Vagina (tissue), 2 donors: Measurements from ENCODE around the gene TXNL4B. TPM values are rescaled to one million over a fixed set of nuclear protein-coding genes. Genes with fewer than 3 reads are reported as not detected.

Source experiments
- DNase-seq, 2 donors: peaks; one replicate each; pipeline ENCODE4 v3.0.0-alpha.2; 2017; ENCODE audit errors: extremely low spot score in 2 of 2
- H3K27ac ChIP-seq: fragments of 200-600 bp; sonication (generic); one replicate; pipeline ENCODE4 v1.5.1; 2019
- H3K27me3 ChIP-seq: fragments of 200-600 bp; sonication (generic); one replicate; pipeline ENCODE4 v1.5.1; 2019
- H3K36me3 ChIP-seq, 2 donors: fragments of 200-600 bp; sonication (generic); one replicate each; pipeline ENCODE4 v1.5.1; 2017 to 2019
- H3K4me1 ChIP-seq: fragments of 200-600 bp; sonication (generic); one replicate; pipeline ENCODE4 v1.5.1; 2019
- H3K4me3 ChIP-seq, 2 donors: fragments of 200-600 bp; sonication (generic); 1 replicate in 1 of 2; 2 replicates in 1 of 2; pipeline ENCODE4 v1.5.1; 2016 to 2019
- H3K9me3 ChIP-seq: fragments of 200-600 bp; sonication (generic); one replicate; pipeline ENCODE4 v1.5.1; 2019
- CTCF ChIP-seq, 3 experiments: fragments of 450-650 bp in 2 of 3; fragments of 200-600 bp in 1 of 3; sonication (generic) in 1 of 3; IDR thresholded peaks; one replicate each; pipeline ENCODE4 v1.5.1; 2017 to 2019; ENCODE audit warnings: antibody characterized with exemption in 3 of 3, mild to moderate bottlenecking in 2 of 3, moderate library complexity in 2 of 3
- POLR2A ChIP-seq, 2 donors: fragments of 450-650 bp; IDR thresholded peaks; one replicate each; pipeline ENCODE4 v1.6.1; 2017; ENCODE audit warnings: antibody characterized with exemption in 2 of 2, mild to moderate bottlenecking in 2 of 2, moderate library complexity in 2 of 2
- POLR2AphosphoS5 ChIP-seq, 2 donors: sonication (generic); formaldehyde crosslinking; IDR thresholded peaks; one replicate each; pipeline ENCODE4 v1.9.0; 2017; ENCODE audit warnings: antibody characterized with exemption in 2 of 2, mild to moderate bottlenecking in 2 of 2, low read depth in 1 of 2; ENCODE audit not compliant: insufficient read depth in 1 of 2
- intact Hi-C: fragments of 100-400 bp; cut with DNase I; formaldehyde crosslinking; loops from one replicate; pipeline ENCODE4 v1.15.1; 2023
- total RNA-seq: library from RNA; depleted of rRNA; stranded (reverse); fragments of >200 nt; gene quantifications from one replicate; pipeline ENCODE4 v1.2.3, GENCODE V29; 2016

TXNL4B gene
- total RNA-seq, 1 donor from 2014 or later: 12.5 TPM

GRCh38 chr16:72107371-72107770 lies 14.0 kb upstream of the TXNL4B start:
- Histone ChIP-seq H3K27me3 (no peaks in the 10 kb centered on the region), H3K4me3 (no peak overlapping the region), H3K36me3 (peaks cover 9 to 100% of the 10 kb centered on the region in 2 donors), H3K9me3 (no peaks in the 10 kb centered on the region), H3K27ac (no peak overlapping the region), H3K4me1 (no peaks in the 10 kb centered on the region)
- intact Hi-C loops: no loop called here
- no peak for TF ChIP-seq POLR2AphosphoS5 (IDR thresholded peaks at IDR 0.05; ENCODE audit: insufficient read depth in 1 of 2, low read depth in 1 of 2)
- TF ChIP-seq POLR2A (IDR thresholded peaks at IDR 0.05): no peak
- no peak for TF ChIP-seq CTCF (IDR thresholded peaks at IDR 0.05)
- peak in 1 of 2 donors; percentile 84 for DNase-seq

GRCh38 chr16:72105978-72106377 lies 12.6 kb upstream of the TXNL4B start:
- peaks cover 9 to 100% of the 10 kb centered on the region in 2 donors for H3K36me3 ChIP-seq
- H3K4me1 ChIP-seq: no peaks in the 10 kb centered on the region
- H3K9me3 ChIP-seq: no peaks in the 10 kb centered on the region
- TF ChIP-seq CTCF (IDR thresholded peaks at IDR 0.05) (no peak), POLR2A (IDR thresholded peaks at IDR 0.05) (no peak), POLR2AphosphoS5 (IDR thresholded peaks at IDR 0.05; ENCODE audit: insufficient read depth in 1 of 2, low read depth in 1 of 2) (no peak)
- intact Hi-C loops: no loop called here
- no peaks in the 10 kb centered on the region for H3K27me3 ChIP-seq
- no peak overlapping the region for H3K4me3 ChIP-seq
- no peak overlapping the region for H3K27ac ChIP-seq
- peak in 1 of 2 donors; percentile 67 for DNase-seq

- no peak overlapping the region for H3K27ac ChIP-seq
- peaks cover 9 to 100% of the 10 kb centered on the region in 2 donors for H3K36me3 ChIP-seq
- no peak for DNase-seq
- H3K9me3 ChIP-seq: no peaks in the 10 kb centered on the region
- no peaks in the 10 kb centered on the region for H3K4me1 ChIP-seq
- no peak overlapping the region for H3K4me3 ChIP-seq
- TF ChIP-seq CTCF (IDR thresholded peaks at IDR 0.05) (no peak), POLR2A (IDR thresholded peaks at IDR 0.05) (no peak), POLR2AphosphoS5 (IDR thresholded peaks at IDR 0.05; ENCODE audit: insufficient read depth in 1 of 2, low read depth in 1 of 2) (no peak)
- no peaks in the 10 kb centered on the region for H3K27me3 ChIP-seq
- intact Hi-C loops: no loop called here
Measured at GRCh38 chr16:72104905-72105304, 11.5 kb upstream of the TXNL4B start.

GRCh38 chr16:72101195-72101594 lies 7.8 kb upstream of the TXNL4B start:
- Histone ChIP-seq H3K4me1 (peaks cover under 1% of the 10 kb centered on the region), H3K27ac (no peak overlapping the region), H3K27me3 (no peaks in the 10 kb centered on the region), H3K36me3 (peaks cover 6 to 98% of the 10 kb centered on the region in 2 donors), H3K9me3 (no peaks in the 10 kb centered on the region), H3K4me3 (no peak overlapping the region)
- DNase-seq: no peak
- intact Hi-C loops: no loop called here
- no peak for TF ChIP-seq CTCF (IDR thresholded peaks at IDR 0.05)
- no peak for TF ChIP-seq POLR2A (IDR thresholded peaks at IDR 0.05)
- TF ChIP-seq POLR2AphosphoS5 (IDR thresholded peaks at IDR 0.05; ENCODE audit: insufficient read depth in 1 of 2, low read depth in 1 of 2): no peak

GRCh38 chr16:72099377-72099818 lies 6.0 kb upstream of the TXNL4B start:
- no peak for DNase-seq
- Histone ChIP-seq H3K27ac (no peak overlapping the region), H3K9me3 (no peaks in the 10 kb centered on the region), H3K4me1 (peaks cover 18% of the 10 kb centered on the region), H3K27me3 (no peaks in the 10 kb centered on the region), H3K36me3 (peaks cover 0 to 81% of the 10 kb centered on the region in 2 donors), H3K4me3 (no peak overlapping the region)
- intact Hi-C loops: no loop called here
- TF ChIP-seq CTCF (IDR thresholded peaks at IDR 0.05) (peak in 1 of 3 experiments; percentile 13), POLR2AphosphoS5 (IDR thresholded peaks at IDR 0.05; ENCODE audit: insufficient read depth in 1 of 2, low read depth in 1 of 2) (no peak)
